Subcutaneous adipose tissue (tissue), 4 donors: Measurements from ENCODE around the gene TUT1. TPM values are rescaled to one million over a fixed set of nuclear protein-coding genes. Genes with fewer than 3 reads are reported as not detected.

Source experiments
- total RNA-seq, 4 donors: library from RNA; depleted of rRNA; stranded (reverse); fragments of >200 nt; gene quantifications; one replicate each; pipeline ENCODE4 v1.1.0, GENCODE V29; 2016
- TF ChIP-seq, protein P1 (sequence below): fragments of 450-650 bp; IDR thresholded peaks from one replicate; pipeline ENCODE4 v1.5.1; 2016; ENCODE audit warnings: low read depth, mild to moderate bottlenecking, control low read depth, antibody characterized with exemption, moderate library complexity

Gene TUT1, protein sequence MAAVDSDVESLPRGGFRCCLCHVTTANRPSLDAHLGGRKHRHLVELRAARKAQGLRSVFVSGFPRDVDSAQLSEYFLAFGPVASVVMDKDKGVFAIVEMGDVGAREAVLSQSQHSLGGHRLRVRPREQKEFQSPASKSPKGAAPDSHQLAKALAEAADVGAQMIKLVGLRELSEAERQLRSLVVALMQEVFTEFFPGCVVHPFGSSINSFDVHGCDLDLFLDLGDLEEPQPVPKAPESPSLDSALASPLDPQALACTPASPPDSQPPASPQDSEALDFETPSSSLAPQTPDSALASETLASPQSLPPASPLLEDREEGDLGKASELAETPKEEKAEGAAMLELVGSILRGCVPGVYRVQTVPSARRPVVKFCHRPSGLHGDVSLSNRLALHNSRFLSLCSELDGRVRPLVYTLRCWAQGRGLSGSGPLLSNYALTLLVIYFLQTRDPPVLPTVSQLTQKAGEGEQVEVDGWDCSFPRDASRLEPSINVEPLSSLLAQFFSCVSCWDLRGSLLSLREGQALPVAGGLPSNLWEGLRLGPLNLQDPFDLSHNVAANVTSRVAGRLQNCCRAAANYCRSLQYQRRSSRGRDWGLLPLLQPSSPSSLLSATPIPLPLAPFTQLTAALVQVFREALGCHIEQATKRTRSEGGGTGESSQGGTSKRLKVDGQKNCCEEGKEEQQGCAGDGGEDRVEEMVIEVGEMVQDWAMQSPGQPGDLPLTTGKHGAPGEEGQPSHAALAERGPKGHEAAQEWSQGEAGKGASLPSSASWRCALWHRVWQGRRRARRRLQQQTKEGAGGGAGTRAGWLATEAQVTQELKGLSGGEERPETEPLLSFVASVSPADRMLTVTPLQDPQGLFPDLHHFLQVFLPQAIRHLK
- 10 to 100 TPM in 1 of 4 donors, 1 to 10 TPM in 3; 3.4 to 13.4 (median 7.9) TPM for total RNA-seq

DNA sequence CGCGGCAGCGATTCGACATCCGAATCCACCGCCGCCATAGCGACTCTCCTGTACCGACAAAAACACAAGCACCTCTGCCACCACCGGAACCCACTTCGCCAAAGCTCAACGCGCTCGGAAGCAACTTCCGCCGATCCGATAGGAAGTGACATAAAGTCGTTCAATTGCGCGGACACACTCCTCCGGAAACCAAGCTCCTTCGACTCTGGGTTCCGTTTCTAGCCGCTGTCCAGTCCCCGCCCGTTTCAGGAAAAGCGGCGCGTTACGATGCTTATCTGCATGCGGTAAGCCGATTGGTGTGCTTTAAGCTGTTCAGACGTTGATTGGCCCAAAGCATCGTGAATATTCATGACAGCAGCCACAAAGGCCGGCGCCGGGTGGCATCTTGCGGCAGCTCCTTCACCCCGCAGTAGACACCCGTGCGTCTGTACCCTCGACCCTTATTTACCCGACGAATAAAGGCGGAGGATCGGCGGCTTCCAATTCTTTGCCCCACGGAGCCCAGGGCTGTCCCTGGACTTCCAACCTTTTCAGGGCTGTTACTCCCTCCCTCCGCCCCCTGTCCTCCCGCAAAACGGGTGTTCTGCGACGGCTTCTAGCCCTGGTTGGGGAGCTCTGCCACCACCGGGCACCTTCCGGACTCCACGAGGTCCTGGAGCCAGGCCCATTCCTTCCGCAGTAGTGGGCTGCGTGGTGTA lies at the start of gene TUT1:
Gene TUT1 (minus strand): TSS at position 76 of the 698 bp plus-strand sequence. CDS start 38 bp downstream, at position 38.
- TF ChIP-seq, protein P1, sequence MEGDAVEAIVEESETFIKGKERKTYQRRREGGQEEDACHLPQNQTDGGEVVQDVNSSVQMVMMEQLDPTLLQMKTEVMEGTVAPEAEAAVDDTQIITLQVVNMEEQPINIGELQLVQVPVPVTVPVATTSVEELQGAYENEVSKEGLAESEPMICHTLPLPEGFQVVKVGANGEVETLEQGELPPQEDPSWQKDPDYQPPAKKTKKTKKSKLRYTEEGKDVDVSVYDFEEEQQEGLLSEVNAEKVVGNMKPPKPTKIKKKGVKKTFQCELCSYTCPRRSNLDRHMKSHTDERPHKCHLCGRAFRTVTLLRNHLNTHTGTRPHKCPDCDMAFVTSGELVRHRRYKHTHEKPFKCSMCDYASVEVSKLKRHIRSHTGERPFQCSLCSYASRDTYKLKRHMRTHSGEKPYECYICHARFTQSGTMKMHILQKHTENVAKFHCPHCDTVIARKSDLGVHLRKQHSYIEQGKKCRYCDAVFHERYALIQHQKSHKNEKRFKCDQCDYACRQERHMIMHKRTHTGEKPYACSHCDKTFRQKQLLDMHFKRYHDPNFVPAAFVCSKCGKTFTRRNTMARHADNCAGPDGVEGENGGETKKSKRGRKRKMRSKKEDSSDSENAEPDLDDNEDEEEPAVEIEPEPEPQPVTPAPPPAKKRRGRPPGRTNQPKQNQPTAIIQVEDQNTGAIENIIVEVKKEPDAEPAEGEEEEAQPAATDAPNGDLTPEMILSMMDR = no peak

DNA sequence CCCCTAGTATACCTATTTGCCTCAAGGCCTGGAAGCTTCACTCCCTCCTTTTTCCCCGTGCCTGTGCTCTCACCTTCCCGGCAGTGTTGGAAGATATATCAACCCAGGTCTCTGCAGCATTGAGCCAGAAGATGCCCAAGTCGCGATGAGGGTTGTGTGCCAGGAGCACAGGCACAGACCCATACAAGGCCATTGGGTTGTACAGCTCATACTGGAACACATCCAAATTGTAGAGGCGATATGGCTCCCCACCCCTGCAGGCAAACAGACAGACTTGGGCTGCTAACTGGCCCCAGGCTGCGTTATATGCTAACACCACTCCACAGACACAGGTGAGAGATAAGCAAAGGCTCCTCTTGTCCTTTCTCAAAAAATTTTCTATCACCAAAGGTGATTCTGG lies 41.2 kb upstream of the TUT1 start:
- TF ChIP-seq, protein P1 = no peak

DNA sequence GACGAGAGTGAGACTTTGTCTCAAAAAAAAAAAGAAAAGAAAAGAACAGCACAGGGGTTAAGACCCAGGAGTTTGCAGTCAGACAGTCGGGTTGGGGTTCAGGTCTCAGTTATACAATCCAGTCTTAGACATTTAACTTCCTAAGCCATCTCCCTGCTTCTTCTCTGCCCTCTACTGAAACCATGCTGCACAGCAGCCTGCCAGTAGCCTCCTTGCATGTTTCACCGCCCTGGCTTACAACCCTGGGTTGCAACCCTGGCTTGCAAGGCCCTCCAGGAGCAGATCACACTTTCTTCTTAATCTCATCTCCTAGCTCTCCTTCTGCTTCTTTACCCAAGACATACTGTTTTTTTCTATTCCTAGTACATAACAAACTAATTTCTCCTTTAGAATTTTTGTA lies 36.4 kb upstream of the TUT1 start:
- TF ChIP-seq, protein P1 = no peak

DNA sequence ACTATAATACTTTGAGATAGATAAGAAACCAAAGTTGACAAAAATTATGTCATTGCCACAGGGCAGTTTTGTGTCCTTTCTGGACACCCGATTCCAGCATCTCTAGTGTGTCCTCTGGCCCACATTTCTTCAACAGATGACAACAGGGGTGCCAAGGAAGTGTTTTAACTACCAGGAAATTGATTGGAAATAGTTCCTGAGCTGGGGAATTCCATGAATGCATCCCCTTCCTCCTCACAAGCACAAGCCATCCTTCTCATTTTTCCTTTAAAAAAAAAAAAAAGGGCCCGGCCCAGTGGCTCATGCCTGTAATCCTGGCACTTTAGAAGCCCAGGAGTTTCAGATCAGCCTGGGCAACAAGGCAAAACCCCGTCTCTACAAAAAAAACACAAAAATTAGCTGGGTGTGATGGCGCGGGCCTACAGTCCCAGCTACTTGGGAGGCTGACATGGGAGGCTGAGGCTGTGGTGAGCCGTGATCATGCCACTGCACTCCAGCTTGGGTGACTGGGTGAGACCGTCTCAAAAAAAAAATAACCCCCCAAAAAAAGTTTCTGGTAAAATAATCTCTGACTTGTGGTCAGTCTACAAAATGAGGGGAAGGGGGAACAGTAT lies 31.3 kb upstream of the TUT1 start:
- TF ChIP-seq, protein P1 = no peak

DNA sequence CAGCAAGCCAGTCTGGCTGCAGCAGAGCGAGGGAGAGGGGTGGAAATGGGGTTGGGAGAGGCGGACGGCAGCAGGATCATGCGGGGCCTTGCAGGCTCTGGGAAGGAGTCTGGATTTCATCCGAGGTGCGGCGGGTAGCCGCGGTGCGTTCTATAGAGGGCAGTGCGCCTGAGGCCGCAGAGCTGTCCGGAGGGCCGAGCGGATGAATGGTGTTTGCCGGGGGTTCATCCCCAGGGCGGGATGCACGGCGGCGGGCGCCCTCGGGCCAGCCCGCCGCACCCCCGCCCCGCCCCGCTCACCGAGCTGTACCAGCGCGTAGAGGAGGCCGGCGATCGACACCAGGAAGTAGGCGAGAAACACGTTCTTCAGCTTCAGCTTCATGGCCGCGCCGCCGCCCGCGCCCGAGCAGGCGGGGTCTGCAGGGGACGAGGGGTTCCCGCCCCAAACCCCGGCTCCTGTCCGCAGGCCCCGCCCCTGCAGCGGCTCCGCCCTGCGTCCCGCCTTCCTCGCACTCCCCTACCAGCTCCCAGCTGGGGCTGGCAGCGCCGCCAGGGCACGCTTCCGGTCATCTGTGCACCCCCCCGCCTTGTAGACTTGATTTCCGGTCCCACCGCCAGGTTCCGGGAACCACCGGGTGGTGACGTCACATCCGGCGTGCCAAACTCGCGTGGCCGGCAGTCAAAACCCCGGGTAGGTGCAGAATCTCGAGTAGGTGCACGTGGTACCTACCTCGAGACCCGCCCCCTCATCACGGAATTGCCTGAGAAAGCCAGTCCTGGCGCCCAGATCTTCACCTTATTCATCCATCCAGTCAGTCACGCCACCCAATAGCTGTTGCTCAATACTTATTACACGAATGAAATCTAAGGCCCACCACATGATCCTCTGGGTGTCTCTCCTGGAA lies 30.5 kb upstream of the TUT1 start, which contains the start of gene B3GAT3:
Gene B3GAT3 (minus strand): TSS at position 420 of the 904 bp plus-strand sequence. CDS start 39 bp downstream, at position 381.
- TF ChIP-seq, protein P1 = no peak

DNA sequence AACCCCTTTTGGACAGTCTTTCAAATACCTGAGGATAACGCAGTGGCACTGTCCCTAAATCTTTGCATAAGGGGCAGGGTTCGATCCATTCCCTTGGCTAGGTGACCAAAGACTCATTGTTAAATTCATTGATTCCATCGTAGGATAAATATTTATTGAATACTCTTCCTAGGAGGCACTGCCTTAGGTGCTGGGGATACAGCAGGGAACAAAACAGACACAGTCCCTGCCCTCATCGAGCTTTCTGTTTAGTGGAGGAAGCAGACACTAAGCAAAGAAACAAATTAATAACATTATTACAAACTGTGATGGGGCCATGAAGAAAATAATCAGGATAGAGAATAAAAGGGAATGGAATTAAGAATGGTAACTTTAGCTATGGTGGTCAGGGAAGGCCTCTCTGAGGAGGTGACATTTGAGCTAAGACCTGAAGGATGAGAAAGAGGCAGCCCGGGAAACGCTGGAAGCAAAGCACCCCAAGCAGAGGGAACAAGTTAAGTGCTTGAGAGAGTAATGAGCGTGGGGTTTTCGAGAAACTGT lies 29.8 kb upstream of the TUT1 start:
- TF ChIP-seq, protein P1 = no peak
